Liver (tissue), 2 donors: Measurements from ENCODE around the gene RELN.

Experiments used
- RAD21 ChIP-seq, 2 donors: IDR thresholded peaks; 2 replicates each; pipeline ENCODE4 v1.6.1; 2016; ENCODE audit warnings: antibody characterized with exemption in 2 of 2, mild to moderate bottlenecking in 2 of 2
- REST ChIP-seq: IDR thresholded peaks from 2 replicates; pipeline ENCODE4 v1.6.1; 2016; ENCODE audit warnings: antibody characterized with exemption, mild to moderate bottlenecking
- donor health status: healthy.

GRCh38 chr7:103813970-103814369, 175.5 kb downstream of the RELN start:
- TF ChIP-seq RAD21 (IDR thresholded peaks at IDR 0.05): no peak
- no peak for TF ChIP-seq REST
